ENCODE results near the gene REG3G.

Gene REG3G

GRCh38 chr2:78993518-78994148, 31.9 kb upstream of the REG3G start:
- no peak for DNase-seq (ENCODE audit: low read depth, low spot score)
- in situ Hi-C loops (cut with HindIII; ENCODE audit: low sequenced_read_pairs): no loop called here
- H3K4me3 ChIP-seq (ENCODE audit: low read depth, low read length): no peak overlapping the region
- TF ChIP-seq CTCF (IDR thresholded peaks at IDR 0.05; ENCODE audit: low read depth, low read length): no peak

- TF ChIP-seq CTCF (IDR thresholded peaks at IDR 0.05; ENCODE audit: low read depth, low read length): no peak
- no peak for DNase-seq (ENCODE audit: low read depth, low spot score)
- H3K4me3 ChIP-seq (ENCODE audit: low read depth, low read length): no peak overlapping the region
- in situ Hi-C loops (cut with HindIII; ENCODE audit: low sequenced_read_pairs): no loop called here
Measured at GRCh38 chr2:78994789-78995188, 30.7 kb upstream of the REG3G start.

- H3K4me3 ChIP-seq (ENCODE audit: low read depth, low read length): no peak overlapping the region
- in situ Hi-C loops (cut with HindIII; ENCODE audit: low sequenced_read_pairs): no loop called here
- peak; percentile 11 for TF ChIP-seq CTCF (IDR thresholded peaks at IDR 0.05; ENCODE audit: low read depth, low read length)
- no peak for DNase-seq (ENCODE audit: low read depth, low spot score)
Measured at GRCh38 chr2:78999406-78999805, 26.1 kb upstream of the REG3G start.

- no peak overlapping the region for H3K4me3 ChIP-seq (ENCODE audit: low read depth, low read length)
- DNase-seq (ENCODE audit: low read depth, low spot score): no peak
- no peak for TF ChIP-seq CTCF (IDR thresholded peaks at IDR 0.05; ENCODE audit: low read depth, low read length)
- in situ Hi-C loops (cut with HindIII; ENCODE audit: low sequenced_read_pairs): no loop called here
Measured at GRCh38 chr2:79000008-79000576, 25.4 kb upstream of the REG3G start.

GRCh38 chr2:79001285-79001684, 24.2 kb upstream of the REG3G start:
- no peak for DNase-seq (ENCODE audit: low read depth, low spot score)
- TF ChIP-seq CTCF (IDR thresholded peaks at IDR 0.05; ENCODE audit: low read depth, low read length): no peak
- H3K4me3 ChIP-seq (ENCODE audit: low read depth, low read length): no peak overlapping the region
- in situ Hi-C loops (cut with HindIII; ENCODE audit: low sequenced_read_pairs): no loop called here

- TF ChIP-seq CTCF (IDR thresholded peaks at IDR 0.05; ENCODE audit: low read depth, low read length): no peak
- DNase-seq (ENCODE audit: low read depth, low spot score): no peak
- in situ Hi-C loops (cut with HindIII; ENCODE audit: low sequenced_read_pairs): no loop called here
- no peak overlapping the region for H3K4me3 ChIP-seq (ENCODE audit: low read depth, low read length)
Measured at GRCh38 chr2:79004680-79005079, 20.8 kb upstream of the REG3G start.
